K562 (cell line): Measurements from ENCODE around the gene CD69. TPM values are rescaled to one million over a fixed set of nuclear protein-coding genes. Genes with fewer than 3 reads are reported as not detected.

Experiments
- ARNT ChIP-seq, 2 experiments: fragments of 450-650 bp; IDR thresholded peaks; 2 replicates each; pipeline ENCODE4 v1.6.1; 2016; ENCODE audit warnings: mild to moderate bottlenecking in 1 of 2
- ATF4 ChIP-seq: fragments of 450-650 bp; formaldehyde crosslinking; IDR thresholded peaks from 2 replicates; pipeline ENCODE4 v1.4.0; 2022; ENCODE audit warnings: mild to moderate bottlenecking, moderate library complexity
- CHCHD3 ChIP-seq: fragments of 250-450 bp; sonication (Bioruptor Pico); IDR thresholded peaks from 2 replicates; pipeline ENCODE4 v2.1.2; 2022; ENCODE audit warnings: mild to moderate bottlenecking
- DPF2 ChIP-seq: fragments of 450-650 bp; IDR thresholded peaks from 2 replicates; pipeline ENCODE4 v1.6.1; 2016
- E4F1 ChIP-seq: fragments of 250-450 bp; sonication (Bioruptor Pico); IDR thresholded peaks from 2 replicates; pipeline ENCODE4 v1.5.0; 2021; ENCODE audit warnings: mild to moderate bottlenecking, borderline replicate concordance
- FOXJ3 ChIP-seq: sonication (generic); formaldehyde crosslinking; IDR thresholded peaks from 2 replicates; pipeline ENCODE4 v1.4.0; 2020; ENCODE audit warnings: mild to moderate bottlenecking, missing genetic modification reagents
- HLTF ChIP-seq: fragments of 450-650 bp; IDR thresholded peaks from 2 replicates; pipeline ENCODE4 v1.6.1; 2016
- HMGXB4 ChIP-seq: sonication (generic); formaldehyde crosslinking; IDR thresholded peaks from 2 replicates; pipeline ENCODE4 v1.8.1; 2023; ENCODE audit warnings: mild to moderate bottlenecking, missing genetic modification reagents
- KAT8 ChIP-seq: fragments of 450-650 bp; IDR thresholded peaks from 2 replicates; pipeline ENCODE4 v1.6.1; 2016; ENCODE audit warnings: low read depth, mild to moderate bottlenecking
- MXD1 ChIP-seq: fragments of 250-450 bp; sonication (Bioruptor Pico); IDR thresholded peaks from 2 replicates; pipeline ENCODE4 v1.8.0; 2021; ENCODE audit warnings: borderline replicate concordance, mild to moderate bottlenecking, moderate library complexity; ENCODE audit not compliant: poor library complexity, severe bottlenecking
- NFE2 ChIP-seq: IDR thresholded peaks from 2 replicates; pipeline ENCODE4 v1.6.1; 2014; ENCODE audit warnings: antibody characterized with exemption, low read depth
- POLR2B ChIP-seq: fragments of 450-650 bp; IDR thresholded peaks from 2 replicates; pipeline ENCODE4 v1.6.1; 2018; ENCODE audit warnings: low read depth; ENCODE audit not compliant: partially characterized antibody
- PTRF ChIP-seq: fragments of 450-650 bp; IDR thresholded peaks from 2 replicates; pipeline ENCODE4 v1.6.1; 2016; ENCODE audit warnings: mild to moderate bottlenecking, missing genetic modification characterization, missing compliant biosample characterization
- RBM22 ChIP-seq: fragments of 200-400 bp; formaldehyde crosslinking; IDR thresholded peaks from 2 replicates; pipeline ENCODE4 v1.6.1; 2018; ENCODE audit warnings: low read length, low read depth; ENCODE audit not compliant: poor library complexity, severe bottlenecking
- SMARCB1 ChIP-seq: IDR thresholded peaks from 2 replicates; pipeline ENCODE4 v1.6.1; 2011; ENCODE audit warnings: improper control_type of control experiment, low read depth; ENCODE audit not compliant: insufficient read length
- SRSF7 ChIP-seq: fragments of 200-400 bp; formaldehyde crosslinking; optimal IDR thresholded peaks from 2 replicates; pipeline ENCODE3; 2017; ENCODE audit warnings: mild to moderate bottlenecking, low read depth, low read length
- TCFL5 ChIP-seq: fragments of 250-450 bp; sonication (Bioruptor Pico); conservative IDR thresholded peaks from 2 replicates; pipeline ENCODE4 v1.6.1; 2021; ENCODE audit warnings: mild to moderate bottlenecking, moderate library complexity, matching md5 sums
- XRCC3 ChIP-seq: fragments of 450-650 bp; IDR thresholded peaks from 2 replicates; pipeline ENCODE4 v1.6.1; 2017; ENCODE audit warnings: mild to moderate bottlenecking, moderate library complexity
- ZBTB34 ChIP-seq: fragments of 250-450 bp; sonication (Bioruptor Pico); IDR thresholded peaks from 2 replicates; pipeline ENCODE4 v1.8.0; 2021; ENCODE audit warnings: mild to moderate bottlenecking, moderate library complexity
- ZNF12 ChIP-seq: sonication (generic); formaldehyde crosslinking; IDR thresholded peaks from 2 replicates; pipeline ENCODE4 v1.4.0; 2020; ENCODE audit warnings: mild to moderate bottlenecking, missing genetic modification reagents
- ZNF134 ChIP-seq: fragments of 250-450 bp; sonication (Bioruptor Pico); conservative IDR thresholded peaks from 2 replicates; pipeline ENCODE4 v1.4.0; 2020
- ZSCAN32 ChIP-seq: fragments of 450-650 bp; formaldehyde crosslinking; IDR thresholded peaks from 2 replicates; pipeline ENCODE4 v1.4.0; 2020; ENCODE audit warnings: mild to moderate bottlenecking, moderate library complexity
- polyA plus RNA-seq, 8 experiments: library from polyadenylated mRNA; depleted of rRNA in 4 of 8; stranded (reverse) in 5 of 8; unstranded in 3 of 8; fragments of >200 nt; fragmentation: Nextera tagmentation in 2 of 8; fragmentation: Illumina TruSeq in 1 of 8; extraction: Ambion mirVana in 2 of 8; extraction: Trizol in 1 of 8; gene quantifications; 2 replicates each; pipeline versions ENCODE4 v1.2.1 to v1.2.3, GENCODE V29; 2011 to 2014; ENCODE audit warnings: inconsistent platforms in 1 of 8, missing spikeins in 1 of 8
- total RNA-seq, 7 experiments: library from RNA; depleted of rRNA in 6 of 7; stranded (reverse); fragments of >200 nt in 6 of 7; fragmentation: Illumina TruSeq in 2 of 7; extraction: Trizol in 2 of 7; gene quantifications; 2 replicates each; pipeline versions ENCODE4 v1.2.1 to v1.2.3, GENCODE V29; 2011 to 2021; ENCODE audit warnings: low replicate concordance in 1 of 7

The CD69 gene
- total and polyA plus RNA-seq, 9 of the 15 experiments (the other 6 are each of a cell fraction or from before 2014, with no cell fraction given), result 11.7 to 243 (median 54.4) TPM

GRCh38 chr12:9751204-9752144 lies 9.2 kb downstream of the CD69 start (continued):
- TF ChIP-seq E4F1 (CRISPR knock-in tag) (no peak), XRCC3 (no peak), PTRF (tag) (no peak), FOXJ3 (CRISPR knock-in tag) (no peak), HMGXB4 (CRISPR knock-in tag) (no peak), RBM22 (no peak), MXD1 (CRISPR knock-in tag) (no peak), DPF2 (no peak), ZSCAN32 (peak; percentile 86; the same call in 1 of the 2 replicates), ZBTB34 (no peak), ZNF12 (CRISPR knock-in tag) (no peak), SRSF7 (no peak), NFE2 (no peak), POLR2B (peak; percentile 98), ZNF134 (CRISPR knock-in tag) (no peak), CHCHD3 (CRISPR knock-in tag) (no peak), SMARCB1 (no peak), KAT8 (no peak), ATF4 (CRISPR knock-in tag) (no peak), ARNT (IDR thresholded peaks at IDR 0.05) (peak in 1 of 2 experiments; percentile 38; a peak in 1 of 4 replicates), HLTF (no peak), TCFL5 (CRISPR knock-in tag) (no peak)
